Measurements from ENCODE around the gene MARCHF10. TPM values are rescaled to one million over a fixed set of nuclear protein-coding genes. Genes with fewer than 3 reads are reported as not detected.
"Not testable (repeated sequence)": the region's sequence is repeated elsewhere in the genome, so short reads cannot be mapped to it uniquely, and the experiment has no call there.

The MARCHF10 gene
- total and polyA plus RNA-seq, 2 donors (not counting 1 experiment from before 2014, with no cell fraction given): 0.17 TPM; not detected in 1

DNA sequence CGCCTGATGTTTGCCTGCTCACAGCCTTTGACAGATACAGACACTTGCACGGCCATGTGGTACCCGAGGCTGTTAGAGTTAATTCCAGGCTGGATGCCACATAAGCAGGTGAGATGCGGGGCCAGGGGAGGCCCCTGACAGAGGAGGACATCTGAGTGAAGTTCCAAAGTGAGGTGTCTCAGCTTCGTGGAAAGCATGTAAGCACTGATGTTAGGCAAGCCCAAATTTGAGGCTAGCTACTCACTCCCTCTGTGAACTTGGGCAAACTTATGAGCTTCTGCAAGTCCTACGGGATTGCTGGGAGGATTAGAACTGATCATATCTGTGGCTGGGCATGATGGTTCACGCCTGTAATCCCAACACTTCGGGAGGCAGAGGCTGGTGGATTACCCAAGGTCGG lies 39.3 kb upstream of the MARCHF10 start:
- no peaks in the 10 kb centered on the region for H3K9me3 ChIP-seq (ENCODE audit: control insufficient read depth, insufficient read depth, low read depth, low read length)
- no peak overlapping the region for H3K27ac ChIP-seq (ENCODE audit: insufficient read depth, low read length)
- H3K4me2 ChIP-seq (ENCODE audit: extremely low read depth, insufficient read depth, low read length): no peak overlapping the region
- H3K4me3 ChIP-seq (replicated peaks in 1 of 4; ENCODE audit: control extremely low read depth in 1 of 4, insufficient read depth in 1 of 4, low read depth in 3 of 4, low read length in 4 of 4): no peak overlapping the region
- TF ChIP-seq EZH2 (IDR thresholded peaks at IDR 0.05; ENCODE audit: low read length, missing control alignments): no peak
- TF ChIP-seq, protein P1, sequence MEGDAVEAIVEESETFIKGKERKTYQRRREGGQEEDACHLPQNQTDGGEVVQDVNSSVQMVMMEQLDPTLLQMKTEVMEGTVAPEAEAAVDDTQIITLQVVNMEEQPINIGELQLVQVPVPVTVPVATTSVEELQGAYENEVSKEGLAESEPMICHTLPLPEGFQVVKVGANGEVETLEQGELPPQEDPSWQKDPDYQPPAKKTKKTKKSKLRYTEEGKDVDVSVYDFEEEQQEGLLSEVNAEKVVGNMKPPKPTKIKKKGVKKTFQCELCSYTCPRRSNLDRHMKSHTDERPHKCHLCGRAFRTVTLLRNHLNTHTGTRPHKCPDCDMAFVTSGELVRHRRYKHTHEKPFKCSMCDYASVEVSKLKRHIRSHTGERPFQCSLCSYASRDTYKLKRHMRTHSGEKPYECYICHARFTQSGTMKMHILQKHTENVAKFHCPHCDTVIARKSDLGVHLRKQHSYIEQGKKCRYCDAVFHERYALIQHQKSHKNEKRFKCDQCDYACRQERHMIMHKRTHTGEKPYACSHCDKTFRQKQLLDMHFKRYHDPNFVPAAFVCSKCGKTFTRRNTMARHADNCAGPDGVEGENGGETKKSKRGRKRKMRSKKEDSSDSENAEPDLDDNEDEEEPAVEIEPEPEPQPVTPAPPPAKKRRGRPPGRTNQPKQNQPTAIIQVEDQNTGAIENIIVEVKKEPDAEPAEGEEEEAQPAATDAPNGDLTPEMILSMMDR (conservative IDR thresholded peaks at IDR 0.05 in 1 of 2, IDR thresholded peaks at IDR 0.05 in 1 of 2; ENCODE audit: low read depth in 1 of 2, low read length in 2 of 2): no peak
- no peaks in the 10 kb centered on the region for H3K79me2 ChIP-seq (ENCODE audit: control insufficient read depth, insufficient read depth, low read length)
- H2AFZ ChIP-seq (ENCODE audit: low read length): no peak overlapping the region
- H3K9ac ChIP-seq (ENCODE audit: insufficient read depth, low read length): no peak overlapping the region
- peaks cover 4% of the 10 kb centered on the region for H3K27me3 ChIP-seq (ENCODE audit: control insufficient read depth, insufficient read depth, low read length)
- H3K4me1 ChIP-seq (ENCODE audit: control insufficient read depth, extremely low read depth, insufficient read depth, low read length): no peaks in the 10 kb centered on the region
- H3K36me3 ChIP-seq (ENCODE audit: control insufficient read depth, insufficient read depth, low read length): no peaks in the 10 kb centered on the region
- H4K20me1 ChIP-seq (ENCODE audit: control insufficient read depth, extremely low read depth, insufficient read depth, low read length): no peaks in the 10 kb centered on the region
- no peak for DNase-seq (ENCODE audit: low read depth in 2 of 2)

- no peak overlapping the region for H3K27ac ChIP-seq (ENCODE audit: insufficient read depth, low read length)
- H3K79me2 ChIP-seq (ENCODE audit: control insufficient read depth, insufficient read depth, low read length): no peaks in the 10 kb centered on the region
- H3K4me3 ChIP-seq (replicated peaks in 1 of 4; ENCODE audit: control extremely low read depth in 1 of 4, insufficient read depth in 1 of 4, low read depth in 3 of 4, low read length in 4 of 4): no peak overlapping the region
- H3K9me3 ChIP-seq (ENCODE audit: control insufficient read depth, insufficient read depth, low read depth, low read length): no peaks in the 10 kb centered on the region
- H2AFZ ChIP-seq (ENCODE audit: low read length): no peak overlapping the region
- no peak for TF ChIP-seq EZH2 (IDR thresholded peaks at IDR 0.05; ENCODE audit: low read length, missing control alignments)
- TF ChIP-seq, protein P1 (conservative IDR thresholded peaks at IDR 0.05 in 1 of 2, IDR thresholded peaks at IDR 0.05 in 1 of 2; ENCODE audit: low read depth in 1 of 2, low read length in 2 of 2): no peak
- H3K4me1 ChIP-seq (ENCODE audit: control insufficient read depth, extremely low read depth, insufficient read depth, low read length): no peaks in the 10 kb centered on the region
- H3K36me3 ChIP-seq (ENCODE audit: control insufficient read depth, insufficient read depth, low read length): no peaks in the 10 kb centered on the region
- no peak overlapping the region for H3K4me2 ChIP-seq (ENCODE audit: extremely low read depth, insufficient read depth, low read length)
- no peaks in the 10 kb centered on the region for H4K20me1 ChIP-seq (ENCODE audit: control insufficient read depth, extremely low read depth, insufficient read depth, low read length)
- no peak for DNase-seq (ENCODE audit: low read depth in 2 of 2)
- H3K9ac ChIP-seq (ENCODE audit: insufficient read depth, low read length): no peak overlapping the region
- no peaks in the 10 kb centered on the region for H3K27me3 ChIP-seq (ENCODE audit: control insufficient read depth, insufficient read depth, low read length)
Measured at GRCh38 chr17:62840871-62841270, 32.8 kb upstream of the MARCHF10 start.

DNA sequence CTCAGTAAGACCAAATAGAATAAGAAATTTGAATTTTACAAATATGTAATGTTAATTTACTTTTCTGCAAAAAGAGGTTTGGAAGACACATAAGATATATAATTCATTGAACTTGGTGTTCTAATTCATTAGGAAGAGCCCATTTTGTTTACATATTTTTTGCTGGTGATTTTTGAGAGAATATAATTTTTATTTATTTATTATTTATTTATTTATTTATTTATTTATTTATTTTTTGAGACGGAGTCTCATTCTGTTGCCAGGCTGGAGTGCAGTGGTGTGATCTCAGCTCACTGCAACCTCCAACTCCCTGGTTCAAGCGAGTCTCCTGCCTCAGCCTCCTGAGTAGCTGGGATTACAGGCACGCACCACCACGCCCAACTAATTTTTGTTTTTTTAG lies 25.7 kb upstream of the MARCHF10 start:
- H3K9ac ChIP-seq (ENCODE audit: insufficient read depth, low read length); H3K27ac ChIP-seq (ENCODE audit: insufficient read depth, low read length); H3K9me3 ChIP-seq (ENCODE audit: control insufficient read depth, insufficient read depth, low read depth, low read length); H4K20me1 ChIP-seq (ENCODE audit: control insufficient read depth, extremely low read depth, insufficient read depth, low read length); DNase-seq (ENCODE audit: low read depth in 2 of 2); H3K4me3 ChIP-seq (replicated peaks in 1 of 4; ENCODE audit: control extremely low read depth in 1 of 4, insufficient read depth in 1 of 4, low read depth in 3 of 4, low read length in 4 of 4); H3K4me2 ChIP-seq (ENCODE audit: extremely low read depth, insufficient read depth, low read length); H3K27me3 ChIP-seq (ENCODE audit: control insufficient read depth, insufficient read depth, low read length); H3K36me3 ChIP-seq (ENCODE audit: control insufficient read depth, insufficient read depth, low read length); H3K79me2 ChIP-seq (ENCODE audit: control insufficient read depth, insufficient read depth, low read length); H2AFZ ChIP-seq (ENCODE audit: low read length); H3K4me1 ChIP-seq (ENCODE audit: control insufficient read depth, extremely low read depth, insufficient read depth, low read length): not testable (repeated sequence)

Measured in fibroblast of lung (primary cell).